Astrocyte (in vitro differentiated cells and primary cell): ENCODE results near the gene PTPN14.

ENCODE experiments used
- EZH2 ChIP-seq: IDR thresholded peaks from 2 replicates; pipeline ENCODE4 v1.6.1; 2012; ENCODE audit warnings: mild to moderate bottlenecking, low read length, inconsistent platforms; ENCODE audit not compliant: insufficient read depth
- TF ChIP-seq, protein P1 (sequence below): IDR thresholded peaks from 2 replicates; pipeline ENCODE4 v1.5.1; 2011; ENCODE audit warnings: low read depth, mild to moderate bottlenecking, inconsistent platforms, low read length, moderate library complexity; ENCODE audit not compliant: insufficient read depth

DNA sequence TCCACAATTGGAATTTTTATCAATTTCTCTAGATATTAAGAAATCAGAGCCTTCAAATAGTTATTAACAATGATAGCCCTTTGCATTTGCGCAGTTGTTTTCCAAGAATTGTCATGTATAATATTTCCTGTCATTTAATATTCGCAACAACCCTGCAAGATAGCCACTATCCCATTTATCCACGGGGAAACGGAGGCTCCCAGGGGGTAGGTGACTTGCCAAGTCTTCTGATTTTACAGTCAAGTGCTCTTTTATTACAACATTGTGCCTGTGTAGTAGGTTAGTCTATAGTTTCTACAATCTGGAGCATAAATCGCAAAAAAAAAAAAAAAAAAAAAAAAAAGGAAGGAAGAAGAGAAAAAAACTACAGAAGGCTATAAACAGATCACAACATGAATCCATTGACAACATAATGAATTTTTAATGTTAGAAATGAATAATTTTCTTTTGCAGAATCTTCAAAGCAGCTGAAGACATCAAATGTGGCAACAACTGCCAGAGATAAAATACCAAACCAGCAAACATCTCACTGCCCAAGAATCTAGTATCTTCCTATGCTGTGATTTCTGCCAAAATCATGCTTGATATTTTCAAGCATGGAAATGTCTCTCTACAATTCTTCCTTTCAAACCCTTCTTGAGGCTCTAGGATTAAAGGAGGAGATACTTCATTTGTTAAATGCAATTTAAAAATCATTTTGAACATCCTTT is 125.5 kb downstream of the PTPN14 start:
- TF ChIP-seq, protein P1, sequence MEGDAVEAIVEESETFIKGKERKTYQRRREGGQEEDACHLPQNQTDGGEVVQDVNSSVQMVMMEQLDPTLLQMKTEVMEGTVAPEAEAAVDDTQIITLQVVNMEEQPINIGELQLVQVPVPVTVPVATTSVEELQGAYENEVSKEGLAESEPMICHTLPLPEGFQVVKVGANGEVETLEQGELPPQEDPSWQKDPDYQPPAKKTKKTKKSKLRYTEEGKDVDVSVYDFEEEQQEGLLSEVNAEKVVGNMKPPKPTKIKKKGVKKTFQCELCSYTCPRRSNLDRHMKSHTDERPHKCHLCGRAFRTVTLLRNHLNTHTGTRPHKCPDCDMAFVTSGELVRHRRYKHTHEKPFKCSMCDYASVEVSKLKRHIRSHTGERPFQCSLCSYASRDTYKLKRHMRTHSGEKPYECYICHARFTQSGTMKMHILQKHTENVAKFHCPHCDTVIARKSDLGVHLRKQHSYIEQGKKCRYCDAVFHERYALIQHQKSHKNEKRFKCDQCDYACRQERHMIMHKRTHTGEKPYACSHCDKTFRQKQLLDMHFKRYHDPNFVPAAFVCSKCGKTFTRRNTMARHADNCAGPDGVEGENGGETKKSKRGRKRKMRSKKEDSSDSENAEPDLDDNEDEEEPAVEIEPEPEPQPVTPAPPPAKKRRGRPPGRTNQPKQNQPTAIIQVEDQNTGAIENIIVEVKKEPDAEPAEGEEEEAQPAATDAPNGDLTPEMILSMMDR: no peak
- no peak for TF ChIP-seq EZH2
